Hepatocyte (in vitro differentiated cells): ENCODE results near the gene RBX1. TPM values are rescaled to one million over a fixed set of nuclear protein-coding genes. Genes with fewer than 3 reads are reported as not detected.
"Not testable (repeated sequence)": the region's sequence is repeated elsewhere in the genome, so short reads cannot be mapped to it uniquely, and the experiment has no call there.

Source experiments
- DNase-seq: peaks from one replicate; pipeline ENCODE4 v3.0.0-alpha.2; 2016; ENCODE audit warnings: low spot score
- H2AFZ ChIP-seq: fragments of 200-600 bp; sonication (generic); 2 replicates; pipeline ENCODE4 v1.6.0; 2016; ENCODE audit warnings: antibody characterized with exemption, mild to moderate bottlenecking
- H3K27ac ChIP-seq: fragments of 200-600 bp; sonication (generic); 2 replicates; pipeline ENCODE4 v1.5.1; 2016; ENCODE audit warnings: mild to moderate bottlenecking
- H3K27me3 ChIP-seq: fragments of 200-600 bp; sonication (generic); 2 replicates; pipeline ENCODE4 v1.6.1; 2016
- H3K36me3 ChIP-seq: fragments of 200-600 bp; sonication (generic); replicated peaks from 2 replicates; pipeline ENCODE4 v1.5.1; 2016; ENCODE audit warnings: low read depth; ENCODE audit not compliant: insufficient read depth
- H3K4me1 ChIP-seq: fragments of 200-600 bp; sonication (generic); 2 replicates; pipeline ENCODE4 v1.5.1; 2016; ENCODE audit warnings: mild to moderate bottlenecking, moderate library complexity; ENCODE audit not compliant: insufficient read depth
- H3K4me2 ChIP-seq: fragments of 200-600 bp; sonication (generic); 2 replicates; pipeline ENCODE4 v1.6.0; 2016
- H3K4me3 ChIP-seq: fragments of 200-600 bp; sonication (generic); 2 replicates; pipeline ENCODE4 v1.5.1; 2016; ENCODE audit warnings: mild to moderate bottlenecking
- H3K79me2 ChIP-seq: fragments of 200-600 bp; sonication (generic); 2 replicates; pipeline ENCODE4 v1.6.0; 2017; ENCODE audit warnings: mild to moderate bottlenecking
- H3K9me2 ChIP-seq: fragments of 200-600 bp; sonication (generic); replicated peaks from 2 replicates; pipeline ENCODE4 v1.6.0; 2017; ENCODE audit warnings: mild to moderate bottlenecking; ENCODE audit not compliant: insufficient read depth
- H3K9me3 ChIP-seq: fragments of 200-600 bp; sonication (generic); 2 replicates; pipeline ENCODE4 v1.5.1; 2016; ENCODE audit warnings: low read depth, mild to moderate bottlenecking
- H4K20me1 ChIP-seq: fragments of 200-600 bp; sonication (generic); 2 replicates; pipeline ENCODE4 v1.6.0; 2016; ENCODE audit warnings: mild to moderate bottlenecking; ENCODE audit not compliant: insufficient read depth, poor library complexity, severe bottlenecking
- CTCF ChIP-seq: fragments of 200-600 bp; sonication (generic); IDR thresholded peaks from 2 replicates; pipeline ENCODE4 v1.5.1; 2016; ENCODE audit warnings: antibody characterized with exemption, mild to moderate bottlenecking; ENCODE audit not compliant: poor library complexity
- EZH2 ChIP-seq: fragments of 200-600 bp; sonication (generic); IDR thresholded peaks from 2 replicates; pipeline ENCODE4 v1.6.1; 2016; ENCODE audit warnings: antibody characterized with exemption, mild to moderate bottlenecking, borderline replicate concordance
- EZH2phosphoT487 ChIP-seq: fragments of 200-600 bp; sonication (generic); IDR thresholded peaks from one replicate; pipeline ENCODE4 v1.6.1; 2018; ENCODE audit warnings: antibody characterized with exemption, mild to moderate bottlenecking, low read depth, moderate library complexity; ENCODE audit not compliant: unreplicated experiment, severe bottlenecking
- WGBS: methylation state at CpG from one replicate; pipeline ENCODE4 v1.1.6; 2016; ENCODE audit warnings: low lambda C conversion rate; ENCODE audit errors: missing lambda C conversion rate; 5-methylcytosine and 5-hydroxymethylcytosine counted together
- polyA plus RNA-seq: library from polyadenylated mRNA; unstranded; fragments of >200 nt; fragmentation: Nextera tagmentation; extraction: Ambion mirVana; gene quantifications from 2 replicates; pipeline ENCODE4 v1.2.1, GENCODE V29; 2016
- total RNA-seq: library from RNA; depleted of rRNA; stranded (reverse); fragments of >200 nt; gene quantifications from 2 replicates; pipeline ENCODE4 v1.2.3, GENCODE V29; 2014

RBX1 gene
- total and polyA plus RNA-seq, 2 experiments from 2014 or later, result 63.2 to 191 TPM

GRCh38 chr22:41001722-41002122, 50.5 kb downstream of the RBX1 start:
- Histone ChIP-seq H3K4me2 (peak overlapping the region; percentile 30), H4K20me1 (no peaks in the 10 kb centered on the region), H3K36me3 (no peaks in the 10 kb centered on the region), H3K27me3 (no peaks in the 10 kb centered on the region), H3K27ac (peak overlapping the region; percentile 71), H3K4me1 (no peaks in the 10 kb centered on the region), H3K79me2 (no peaks in the 10 kb centered on the region), H3K4me3 (no peak overlapping the region), H3K9me2 (no peaks in the 10 kb centered on the region), H2AFZ (no peak overlapping the region), H3K9me3 (no peaks in the 10 kb centered on the region)
- DNase-seq, result peak; percentile 73
- no peak for TF ChIP-seq EZH2phosphoT487
- no peak for TF ChIP-seq EZH2
- no peak for TF ChIP-seq CTCF
- WGBS, result 13% methylated on average over 1 of the region's 1 CpG

DNA sequence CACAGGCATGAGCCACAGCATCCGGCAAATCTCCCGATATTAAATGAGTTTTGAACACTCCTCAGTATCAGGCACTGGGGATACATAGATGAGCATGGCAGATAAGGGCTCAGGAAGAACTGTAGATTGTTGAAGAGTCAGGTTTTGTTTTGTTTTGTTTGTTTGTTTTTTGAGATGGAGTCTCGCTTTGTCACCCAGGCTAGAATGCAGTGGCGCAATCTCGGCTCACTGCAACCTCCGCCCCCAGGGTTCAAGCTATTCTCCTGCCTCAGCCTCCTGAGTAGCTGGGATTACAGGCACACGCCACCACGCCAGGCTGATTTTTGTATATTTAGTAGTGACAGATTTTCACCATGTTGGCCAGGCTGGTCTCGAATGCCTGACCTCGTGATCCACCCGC, 51.2 kb downstream of the RBX1 start:
- peak overlapping the region; percentile 58 for H3K27ac ChIP-seq
- not testable (repeated sequence) for H4K20me1 ChIP-seq, H3K4me3 ChIP-seq, H2AFZ ChIP-seq, H3K27me3 ChIP-seq, H3K4me2 ChIP-seq, H3K36me3 ChIP-seq, H3K9me2 ChIP-seq, H3K79me2 ChIP-seq, DNase-seq, H3K4me1 ChIP-seq, H3K9me3 ChIP-seq
- WGBS, result 90% methylated on average over 11 of the region's 11 CpGs

- WGBS, result 59% methylated on average over 10 of the region's 10 CpGs
- Histone ChIP-seq H4K20me1 (no peaks in the 10 kb centered on the region), H3K9me3 (no peaks in the 10 kb centered on the region), H3K4me2 (no peak overlapping the region), H3K27me3 (no peaks in the 10 kb centered on the region), H3K9me2 (no peaks in the 10 kb centered on the region), H3K79me2 (no peaks in the 10 kb centered on the region), H3K36me3 (no peaks in the 10 kb centered on the region), H3K27ac (peak overlapping the region; percentile 58), H3K4me1 (no peaks in the 10 kb centered on the region), H2AFZ (no peak overlapping the region), H3K4me3 (no peak overlapping the region)
- DNase-seq, result peak; percentile 52
- TF ChIP-seq EZH2phosphoT487, result no peak
- no peak for TF ChIP-seq CTCF
- no peak for TF ChIP-seq EZH2
These were observed 51.9 kb downstream of the RBX1 start for GRCh38 chr22:41003066-41003465.

GRCh38 chr22:41003976-41004375, 52.8 kb downstream of the RBX1 start:
- H3K27ac ChIP-seq, result no peak overlapping the region
- TF ChIP-seq EZH2, result no peak
- TF ChIP-seq EZH2phosphoT487, result no peak
- TF ChIP-seq CTCF, result no peak
- DNase-seq, result no peak
- no peaks in the 10 kb centered on the region for H3K9me2 ChIP-seq
- no peaks in the 10 kb centered on the region for H3K36me3 ChIP-seq
- H3K4me2 ChIP-seq, result no peak overlapping the region
- H3K4me3 ChIP-seq, result no peak overlapping the region
- no peaks in the 10 kb centered on the region for H4K20me1 ChIP-seq
- H3K4me1 ChIP-seq, result no peaks in the 10 kb centered on the region
- no peak overlapping the region for H2AFZ ChIP-seq
- no peaks in the 10 kb centered on the region for H3K9me3 ChIP-seq
- H3K79me2 ChIP-seq, result no peaks in the 10 kb centered on the region
- H3K27me3 ChIP-seq, result no peaks in the 10 kb centered on the region
- WGBS, result 96% methylated on average over 5 of the region's 5 CpGs
